ENCODE measurements around the gene PROB1. TPM values are rescaled to one million over a fixed set of nuclear protein-coding genes. Genes with fewer than 3 reads are reported as not detected.
"Not testable (repeated sequence)": the region's sequence is repeated elsewhere in the genome, so short reads cannot be mapped to it uniquely, and the experiment has no call there.

PROB1 gene
- total and polyA plus RNA-seq, 2 experiments from 2014 or later, result 0.10 to 0.63 TPM

- TF ChIP-seq EZH2phosphoT487 (IDR thresholded peaks at IDR 0.05; ENCODE audit: low read depth, severe bottlenecking, unreplicated experiment) (no peak), CTCF (IDR thresholded peaks at IDR 0.05; ENCODE audit: poor library complexity) (no peak), EZH2 (IDR thresholded peaks at IDR 0.05; ENCODE audit: borderline replicate concordance) (no peak)
- Histone ChIP-seq H3K4me3 (no peak overlapping the region), H3K36me3 (replicated peaks; ENCODE audit: insufficient read depth, low read depth) (no peaks in the 10 kb centered on the region), H3K27ac (no peak overlapping the region), H3K27me3 (peaks cover under 1% of the 10 kb centered on the region), H3K4me1 (ENCODE audit: insufficient read depth) (peaks cover 10% of the 10 kb centered on the region), H4K20me1 (ENCODE audit: insufficient read depth, poor library complexity, severe bottlenecking) (no peaks in the 10 kb centered on the region), H3K9me2 (replicated peaks; ENCODE audit: insufficient read depth) (no peaks in the 10 kb centered on the region), H2AFZ (no peak overlapping the region), H3K9me3 (ENCODE audit: low read depth) (no peaks in the 10 kb centered on the region), H3K4me2 (no peak overlapping the region), H3K79me2 (no peaks in the 10 kb centered on the region)
- DNase-seq (ENCODE audit: low spot score), result no peak
- 80% methylated on average over 10 of the region's 10 CpGs for WGBS (ENCODE audit: low lambda C conversion rate, missing lambda C conversion rate)
Observed at GRCh38 chr5:139387611-139388197, 7.2 kb downstream of the PROB1 start.

- H3K79me2 ChIP-seq; H3K4me2 ChIP-seq; H3K4me3 ChIP-seq; H2AFZ ChIP-seq; H3K27me3 ChIP-seq; H4K20me1 ChIP-seq (ENCODE audit: insufficient read depth, poor library complexity, severe bottlenecking); H3K36me3 ChIP-seq (replicated peaks; ENCODE audit: insufficient read depth, low read depth); DNase-seq (ENCODE audit: low spot score); H3K9me2 ChIP-seq (replicated peaks; ENCODE audit: insufficient read depth); H3K27ac ChIP-seq; H3K9me3 ChIP-seq (ENCODE audit: low read depth): not testable (repeated sequence)
- 94% methylated on average over 10 of the region's 10 CpGs for WGBS (ENCODE audit: low lambda C conversion rate, missing lambda C conversion rate)
- H3K4me1 ChIP-seq (ENCODE audit: insufficient read depth), result peaks cover 18% of the 10 kb centered on the region
Observed at GRCh38 chr5:139386956-139387355, 7.9 kb downstream of the PROB1 start.

- H2AFZ ChIP-seq, result no peak overlapping the region
- H3K4me3 ChIP-seq, result no peak overlapping the region
- no peaks in the 10 kb centered on the region for H3K27me3 ChIP-seq
- no peaks in the 10 kb centered on the region for H3K9me3 ChIP-seq (ENCODE audit: low read depth)
- WGBS (ENCODE audit: low lambda C conversion rate, missing lambda C conversion rate), result 80% methylated on average over 5 of the region's 5 CpGs
- H3K4me2 ChIP-seq, result no peak overlapping the region
- H3K36me3 ChIP-seq (replicated peaks; ENCODE audit: insufficient read depth, low read depth), result no peaks in the 10 kb centered on the region
- no peak for TF ChIP-seq CTCF (IDR thresholded peaks at IDR 0.05; ENCODE audit: poor library complexity)
- TF ChIP-seq EZH2 (IDR thresholded peaks at IDR 0.05; ENCODE audit: borderline replicate concordance), result no peak
- no peak for TF ChIP-seq EZH2phosphoT487 (IDR thresholded peaks at IDR 0.05; ENCODE audit: low read depth, severe bottlenecking, unreplicated experiment)
- no peak overlapping the region for H3K27ac ChIP-seq
- no peak for DNase-seq (ENCODE audit: low spot score)
- H3K9me2 ChIP-seq (replicated peaks; ENCODE audit: insufficient read depth), result no peaks in the 10 kb centered on the region
- no peaks in the 10 kb centered on the region for H3K79me2 ChIP-seq
- peaks cover 19% of the 10 kb centered on the region for H3K4me1 ChIP-seq (ENCODE audit: insufficient read depth)
- H4K20me1 ChIP-seq (ENCODE audit: insufficient read depth, poor library complexity, severe bottlenecking), result no peaks in the 10 kb centered on the region
Observed at GRCh38 chr5:139386050-139386438, 8.9 kb downstream of the PROB1 start.

GRCh38 chr5:139385061-139386049 is 9.5 kb downstream of the PROB1 start:
- Histone ChIP-seq H3K9me3 (ENCODE audit: low read depth) (no peaks in the 10 kb centered on the region), H2AFZ (no peak overlapping the region), H3K4me3 (no peak overlapping the region), H3K27me3 (no peaks in the 10 kb centered on the region), H3K27ac (no peak overlapping the region), H3K9me2 (replicated peaks; ENCODE audit: insufficient read depth) (no peaks in the 10 kb centered on the region), H3K4me2 (no peak overlapping the region), H3K79me2 (no peaks in the 10 kb centered on the region), H4K20me1 (ENCODE audit: insufficient read depth, poor library complexity, severe bottlenecking) (no peaks in the 10 kb centered on the region), H3K36me3 (replicated peaks; ENCODE audit: insufficient read depth, low read depth) (no peaks in the 10 kb centered on the region), H3K4me1 (ENCODE audit: insufficient read depth) (peaks cover 19% of the 10 kb centered on the region)
- TF ChIP-seq EZH2 (IDR thresholded peaks at IDR 0.05; ENCODE audit: borderline replicate concordance) (no peak), CTCF (IDR thresholded peaks at IDR 0.05; ENCODE audit: poor library complexity) (no peak), EZH2phosphoT487 (IDR thresholded peaks at IDR 0.05; ENCODE audit: low read depth, severe bottlenecking, unreplicated experiment) (no peak)
- WGBS (ENCODE audit: low lambda C conversion rate, missing lambda C conversion rate), result 70% methylated on average over 8 of the region's 8 CpGs
- DNase-seq (ENCODE audit: low spot score), result no peak

All from hepatocyte (in vitro differentiated cells).